ELR (cell line): Measurements from ENCODE around the gene MLLT3.

Experiments
- DNase-seq: peaks from one replicate; pipeline ENCODE4 v3.0.0-alpha.2; 2015; ENCODE audit warnings: low read depth

Gene MLLT3

DNA sequence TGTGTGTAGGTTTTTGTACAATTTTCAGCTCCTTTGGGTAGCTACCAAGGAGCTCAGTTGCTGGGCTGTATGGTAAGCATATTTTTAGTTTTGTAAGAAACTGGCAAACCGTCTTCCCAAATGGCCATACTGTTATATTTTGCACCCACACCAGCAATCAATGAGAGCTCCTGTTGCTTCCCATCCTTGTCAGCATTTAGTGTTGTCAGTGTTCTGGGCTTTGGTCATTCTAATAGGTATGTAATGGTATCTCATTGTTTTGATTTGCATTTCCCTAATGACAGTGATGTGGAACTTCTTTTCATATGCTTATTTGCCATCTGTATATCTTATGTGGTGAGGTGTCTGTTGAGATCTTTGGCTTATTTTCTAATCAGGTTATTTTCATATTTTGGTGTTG, 320.1 kb downstream of the MLLT3 start:
- no peak for DNase-seq

DNA sequence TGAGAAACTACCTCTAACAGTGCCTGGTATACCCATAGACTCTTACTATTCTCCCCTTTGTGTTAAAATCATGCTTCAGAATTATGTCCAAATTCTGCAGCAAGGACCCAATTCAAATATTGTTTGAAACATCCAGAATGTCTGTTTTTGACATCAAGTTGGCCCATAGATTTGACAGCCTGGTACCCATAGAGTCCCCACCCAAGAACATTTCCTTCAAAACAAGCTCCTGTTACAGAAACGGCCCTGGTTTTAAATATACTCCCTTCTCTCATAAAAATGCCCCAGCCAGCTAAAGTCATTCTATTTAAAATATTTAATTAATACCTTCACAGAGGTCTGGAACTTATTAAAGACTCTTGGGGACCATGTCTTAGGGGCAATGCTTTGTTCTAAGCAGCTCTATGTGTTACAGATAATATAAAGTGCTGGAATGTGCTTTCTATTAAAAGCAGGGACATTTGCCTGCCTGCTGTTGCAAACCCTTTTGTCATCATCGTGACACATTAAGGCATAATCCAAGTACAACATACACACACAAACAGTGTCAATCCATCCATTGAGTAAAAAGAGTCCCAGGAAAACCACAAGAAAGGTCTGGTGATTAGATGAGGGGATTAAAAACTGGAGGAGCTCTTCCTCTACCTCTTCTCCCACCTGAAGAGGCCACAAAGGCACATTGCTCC, 321.7 kb downstream of the MLLT3 start:
- DNase-seq = no peak

DNA sequence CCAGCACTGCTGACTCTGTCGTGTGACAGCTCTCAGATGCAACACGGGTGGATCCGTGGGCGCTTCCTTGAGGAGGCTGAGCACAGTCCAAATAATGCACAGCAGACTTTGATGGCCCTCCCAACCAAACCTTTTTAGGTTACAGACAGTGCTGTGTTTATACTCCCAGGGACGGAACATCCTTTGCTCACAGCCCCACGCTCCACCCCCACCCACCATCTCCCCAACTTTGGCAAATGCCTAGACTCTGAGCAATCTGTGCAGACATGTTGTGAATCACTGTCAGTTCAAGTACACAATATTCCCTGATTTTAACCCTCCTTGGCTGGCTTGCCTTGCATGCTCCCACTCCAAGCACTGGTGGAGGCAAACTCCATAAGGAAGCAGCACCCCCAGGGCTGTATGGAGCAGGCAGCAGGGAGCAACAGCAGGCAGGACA, 324.6 kb downstream of the MLLT3 start:
- peak; percentile 48 for DNase-seq

DNA sequence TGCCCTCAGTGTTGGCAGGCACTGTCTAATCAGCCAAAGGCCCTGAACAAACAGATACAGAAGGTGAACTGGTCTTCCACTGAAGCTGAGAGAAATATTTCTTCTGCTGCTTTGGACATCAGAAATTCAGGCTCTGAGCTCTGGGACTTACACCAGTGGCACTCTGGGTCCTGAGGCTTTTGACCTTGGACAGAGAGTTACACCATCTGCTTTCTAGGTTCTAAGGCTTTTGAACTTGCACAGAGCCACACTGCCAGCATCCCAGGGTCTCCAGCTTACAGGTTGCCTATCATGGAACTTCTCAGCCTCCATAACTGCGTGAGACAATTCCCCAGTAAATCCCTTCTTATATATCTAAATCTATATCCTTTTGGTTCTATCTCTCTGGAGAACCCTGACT, 326.7 kb downstream of the MLLT3 start:
- no peak for DNase-seq

DNA sequence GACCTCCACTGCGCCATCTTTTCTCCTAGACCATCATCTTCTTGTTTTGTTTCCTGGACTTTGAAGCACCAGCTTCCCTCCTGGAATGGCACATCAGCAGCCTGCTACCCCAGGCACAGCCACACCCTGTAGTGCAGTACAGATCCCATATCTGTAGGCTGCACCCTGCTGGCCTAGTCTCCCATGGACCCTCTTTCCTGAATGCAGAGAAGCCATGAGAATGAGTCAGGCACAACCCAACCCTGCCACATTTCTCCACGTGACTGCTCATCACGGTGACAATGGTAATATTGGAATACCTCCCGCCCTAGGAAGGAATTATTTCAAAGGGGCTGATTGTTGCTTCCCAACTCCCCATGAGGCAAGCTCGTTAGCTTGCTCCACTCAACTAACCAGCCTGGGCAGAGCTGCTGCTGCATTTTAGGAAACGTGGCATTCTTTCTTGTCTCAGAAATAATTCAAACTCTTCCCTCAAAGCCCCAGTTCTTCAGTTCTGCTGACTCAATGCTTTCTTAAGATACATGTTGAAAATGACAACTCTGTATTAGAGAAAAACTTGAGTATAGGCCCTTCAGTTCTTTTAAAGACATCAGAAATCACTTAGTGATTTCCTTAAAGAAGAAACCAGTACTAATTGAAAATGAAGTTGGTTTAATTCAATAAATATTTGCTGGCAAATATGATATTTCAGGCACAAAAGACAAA, 328.1 kb downstream of the MLLT3 start:
- DNase-seq = no peak

DNA sequence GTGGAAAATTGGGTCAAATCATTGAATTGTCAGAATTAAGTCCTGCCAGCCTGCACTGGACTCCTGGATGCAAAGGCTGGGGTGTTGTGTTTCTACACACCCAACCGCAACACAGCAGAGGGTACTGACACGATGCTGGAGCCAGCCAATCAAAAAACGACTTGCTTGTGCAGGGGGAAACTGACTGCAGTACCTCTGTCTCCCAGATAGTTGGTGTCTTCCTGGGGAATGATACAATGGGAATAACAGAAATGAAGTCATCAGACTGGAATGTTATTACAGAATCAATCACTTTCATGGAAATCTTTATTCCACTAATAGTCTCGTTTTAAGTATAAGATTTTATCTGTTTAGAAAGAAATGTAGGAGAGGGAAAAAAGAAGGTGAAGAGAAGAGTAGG, 330.3 kb downstream of the MLLT3 start:
- peak; percentile 68 for DNase-seq
